NCI-H1930 (cell line): ENCODE data around the gene GALR2.

Experiments used
- DNase-seq, 2 experiments: peaks; one replicate each; lab custom pipeline; 2025; lab: John Stamatoyannopoulos, UW

GALR2 gene

GRCh38 chr17:76094046-76094445, 19.5 kb downstream of the GALR2 start:
- no peak for DNase-seq

DNA sequence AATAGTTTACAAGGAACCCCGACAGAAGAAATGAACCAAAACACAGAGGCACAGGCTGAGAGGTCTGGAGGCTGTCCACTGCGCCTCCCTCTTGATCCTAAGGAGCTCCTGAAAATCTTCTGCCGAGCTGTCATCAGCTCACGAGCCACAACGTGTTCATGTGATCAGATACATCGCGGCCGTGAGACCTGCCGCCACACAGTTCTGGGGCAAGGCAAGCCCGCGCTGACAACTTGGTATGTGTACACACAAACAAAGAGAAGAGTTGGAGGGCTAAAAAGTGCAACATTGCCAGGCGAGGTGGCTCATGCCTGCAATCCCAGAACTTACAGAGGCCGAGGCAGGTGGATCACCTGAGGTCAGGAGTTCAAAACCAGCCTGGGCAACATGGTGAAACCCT, 21.4 kb downstream of the GALR2 start:
- DNase-seq: no peak

DNA sequence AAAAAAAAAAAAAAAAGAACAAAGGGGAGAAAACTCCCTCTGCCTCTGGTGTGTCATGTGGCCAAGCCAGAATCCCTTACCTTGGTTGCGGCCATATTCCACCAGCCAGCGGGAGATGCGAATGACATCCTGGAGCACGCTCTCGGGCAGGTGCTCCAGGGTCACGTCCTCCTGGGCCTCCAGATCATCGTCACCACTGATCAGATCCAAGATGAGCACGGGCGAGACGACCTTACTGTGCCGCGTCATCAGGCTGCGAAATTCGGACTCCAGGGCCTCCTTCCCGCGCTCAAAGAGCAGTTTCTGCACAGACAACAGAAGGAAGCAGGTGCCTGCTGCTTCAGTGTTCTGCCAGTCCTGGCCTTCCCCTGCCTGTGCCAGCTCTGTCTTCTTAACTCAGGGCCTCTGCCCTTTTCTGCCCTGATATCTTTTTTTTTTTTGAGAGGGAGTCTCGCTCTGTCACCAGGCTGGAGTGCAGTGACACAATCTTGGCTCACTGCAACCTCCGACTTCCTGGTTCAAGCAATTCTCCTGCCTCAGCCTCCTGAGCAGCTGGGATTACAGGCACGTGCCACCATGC, 23.2 kb downstream of the GALR2 start:
- DNase-seq: no peak

DNA sequence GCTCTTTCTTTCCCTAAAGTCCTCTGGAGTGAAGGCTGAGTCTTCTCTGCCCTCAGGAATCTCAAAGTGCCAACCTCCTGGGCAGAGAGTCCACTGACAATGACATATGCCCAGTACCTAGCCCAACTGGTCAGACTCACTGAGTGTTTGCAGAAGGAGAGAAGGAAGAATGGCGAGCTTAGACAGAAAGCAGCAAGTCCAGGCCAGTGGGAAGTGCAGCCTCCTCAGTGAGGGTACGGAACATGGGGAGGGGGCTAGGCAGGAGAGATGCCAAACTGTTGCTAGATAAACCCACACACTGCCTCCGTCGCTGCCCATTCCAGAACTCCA, 28.3 kb downstream of the GALR2 start:
- DNase-seq: no peak

GRCh38 chr17:76103274-76104139, 28.9 kb downstream of the GALR2 start, which contains the start of gene EXOC7:
TSS of gene EXOC7 (minus strand) at chr17:76103787. CDS start at chr17:76103692, 95 bp downstream.
- peak; percentile 93 to 98 for DNase-seq

DNA sequence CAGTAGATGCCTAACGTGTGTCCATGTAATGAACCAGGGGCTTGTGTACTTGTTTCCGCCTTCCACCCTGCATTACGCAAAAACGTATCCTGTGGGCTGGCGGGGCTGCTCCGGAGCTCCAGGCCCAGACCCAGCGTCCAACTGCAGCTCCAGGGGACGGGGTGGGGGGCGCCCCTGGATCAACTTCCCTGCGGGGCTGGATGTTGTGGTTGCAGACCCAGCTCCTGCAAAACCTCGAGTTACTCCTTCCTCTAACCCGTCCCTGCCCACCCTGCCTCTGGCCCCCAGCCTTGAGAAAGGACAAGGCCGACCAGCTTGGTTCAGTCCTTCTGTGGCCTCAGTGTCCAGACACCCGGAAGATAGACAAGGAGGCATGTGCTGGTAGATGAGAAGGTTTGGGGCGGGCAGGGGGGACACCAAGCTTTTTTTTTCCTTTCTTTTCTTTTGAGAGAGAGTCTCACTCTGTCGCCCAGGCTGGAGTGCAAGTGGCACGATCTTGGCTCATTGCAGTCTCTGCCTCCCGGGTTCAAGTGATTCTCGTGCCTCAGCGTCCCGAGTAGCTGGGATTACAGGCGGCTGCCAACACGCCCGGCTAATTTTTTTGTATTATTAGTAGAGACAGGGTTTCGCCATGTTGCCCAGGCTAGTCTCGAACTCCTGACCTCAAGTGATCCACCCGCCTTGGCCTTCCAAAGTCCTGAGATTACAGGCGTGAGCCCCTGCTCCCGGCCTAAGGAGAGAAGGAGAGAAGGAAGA, 29.7 kb downstream of the GALR2 start:
- no peak for DNase-seq

- DNase-seq: no peak
These were observed 30.3 kb downstream of the GALR2 start for GRCh38 chr17:76104896-76105231.

- no peak for DNase-seq
These were observed 32.1 kb downstream of the GALR2 start for GRCh38 chr17:76106703-76107102.

DNA sequence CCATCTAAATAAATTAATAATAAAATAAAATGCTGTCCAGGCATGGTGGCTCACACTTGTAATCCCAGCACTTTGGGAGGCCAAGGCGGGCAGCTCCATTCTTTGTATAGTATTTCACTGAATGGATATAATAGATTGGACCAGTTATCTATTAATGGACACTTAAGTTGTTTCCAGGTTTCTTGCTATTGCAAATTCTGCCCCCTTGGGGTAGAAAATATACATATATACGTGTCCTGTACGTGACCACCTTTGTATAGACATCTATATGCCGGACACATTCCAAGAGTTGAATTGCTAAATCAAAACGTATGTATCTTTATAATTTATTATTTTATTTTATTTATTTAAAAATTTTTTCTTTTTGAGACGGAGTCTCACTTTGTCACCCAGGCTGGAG, 32.9 kb downstream of the GALR2 start:
- peak in 1 of 2 experiments; percentile 37 for DNase-seq

DNA sequence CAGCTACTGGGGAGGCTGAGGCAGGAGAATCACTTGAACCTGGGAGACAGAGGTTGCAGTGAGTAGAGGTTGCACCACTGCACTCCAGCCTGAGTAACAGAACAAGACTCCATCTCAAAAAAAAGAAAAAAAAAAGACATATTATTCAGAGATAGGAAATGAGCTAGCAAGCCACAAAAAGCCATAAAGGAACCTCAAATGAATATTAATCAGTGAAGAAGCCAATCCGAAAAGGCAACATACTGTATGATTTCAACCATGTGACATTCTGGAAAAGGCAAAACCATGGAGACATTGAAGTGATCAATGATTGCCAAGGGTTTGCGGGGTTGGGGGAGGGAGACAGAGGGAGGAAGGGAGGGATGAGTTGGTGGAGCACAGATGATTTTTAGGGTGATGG, 37.4 kb downstream of the GALR2 start:
- no peak for DNase-seq

- no peak for DNase-seq
These were observed 40.7 kb downstream of the GALR2 start for GRCh38 chr17:76115138-76115754.

GRCh38 chr17:76119409-76120371, 45.1 kb downstream of the GALR2 start:
- DNase-seq: no peak

DNA sequence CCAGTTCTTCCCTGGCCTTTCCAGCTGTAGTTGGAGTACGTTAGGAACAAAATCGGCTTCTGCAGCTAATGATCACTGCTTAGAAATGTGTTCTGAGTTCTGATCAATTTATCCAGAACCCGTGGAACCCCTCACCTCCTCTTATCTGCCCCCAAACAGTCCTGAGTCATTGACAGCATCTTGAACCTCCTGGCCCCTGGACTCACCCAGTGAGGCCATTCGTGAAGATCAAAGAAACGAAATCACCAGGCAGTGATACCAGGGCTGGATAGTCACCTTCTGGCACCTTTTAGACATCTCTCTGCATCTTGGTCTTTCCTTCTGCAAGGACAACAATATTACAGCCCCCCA, 46.1 kb downstream of the GALR2 start:
- DNase-seq: no peak

- DNase-seq: no peak
These were observed 47.4 kb downstream of the GALR2 start for GRCh38 chr17:76121932-76122430.

DNA sequence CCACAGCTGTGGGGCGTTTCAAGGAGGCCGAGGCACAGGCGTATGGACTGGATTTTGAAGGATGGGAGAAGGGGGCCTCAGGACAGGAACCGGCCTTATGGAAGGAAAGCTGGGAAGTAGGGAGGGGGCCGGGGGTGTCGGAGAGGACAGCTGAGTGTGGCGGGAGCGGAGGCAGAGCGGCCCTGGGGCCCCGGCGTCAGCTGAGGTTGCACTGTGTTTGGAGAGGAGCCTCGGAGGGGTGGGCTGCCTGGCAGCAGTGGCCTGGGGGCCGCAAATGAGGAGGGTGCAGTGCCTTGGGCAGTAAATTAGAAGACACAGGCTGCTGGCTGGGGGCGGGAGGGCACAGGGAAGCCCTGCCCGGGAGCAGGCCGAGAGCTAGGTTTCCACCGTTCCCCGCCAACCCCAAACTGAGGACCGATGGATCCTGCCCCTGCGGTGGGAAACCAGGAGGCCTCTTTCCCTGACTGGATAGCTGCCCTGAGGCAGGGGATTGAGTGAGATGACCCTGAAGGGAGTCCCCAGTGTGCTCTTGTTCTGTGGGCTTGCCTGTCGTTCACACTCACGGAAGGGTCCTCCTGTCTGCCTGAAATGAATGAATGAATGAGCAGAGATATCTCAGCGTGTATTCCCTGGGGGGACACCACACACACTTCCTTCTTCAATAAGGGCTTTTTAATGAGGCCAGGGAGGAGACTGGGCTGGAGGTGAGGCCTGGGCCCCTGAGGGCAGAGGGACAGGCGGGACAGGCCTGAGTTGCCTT, 48.0 kb downstream of the GALR2 start:
- DNase-seq: no peak

GRCh38 chr17:76123191-76123499, 48.6 kb downstream of the GALR2 start:
- DNase-seq: no peak

DNA sequence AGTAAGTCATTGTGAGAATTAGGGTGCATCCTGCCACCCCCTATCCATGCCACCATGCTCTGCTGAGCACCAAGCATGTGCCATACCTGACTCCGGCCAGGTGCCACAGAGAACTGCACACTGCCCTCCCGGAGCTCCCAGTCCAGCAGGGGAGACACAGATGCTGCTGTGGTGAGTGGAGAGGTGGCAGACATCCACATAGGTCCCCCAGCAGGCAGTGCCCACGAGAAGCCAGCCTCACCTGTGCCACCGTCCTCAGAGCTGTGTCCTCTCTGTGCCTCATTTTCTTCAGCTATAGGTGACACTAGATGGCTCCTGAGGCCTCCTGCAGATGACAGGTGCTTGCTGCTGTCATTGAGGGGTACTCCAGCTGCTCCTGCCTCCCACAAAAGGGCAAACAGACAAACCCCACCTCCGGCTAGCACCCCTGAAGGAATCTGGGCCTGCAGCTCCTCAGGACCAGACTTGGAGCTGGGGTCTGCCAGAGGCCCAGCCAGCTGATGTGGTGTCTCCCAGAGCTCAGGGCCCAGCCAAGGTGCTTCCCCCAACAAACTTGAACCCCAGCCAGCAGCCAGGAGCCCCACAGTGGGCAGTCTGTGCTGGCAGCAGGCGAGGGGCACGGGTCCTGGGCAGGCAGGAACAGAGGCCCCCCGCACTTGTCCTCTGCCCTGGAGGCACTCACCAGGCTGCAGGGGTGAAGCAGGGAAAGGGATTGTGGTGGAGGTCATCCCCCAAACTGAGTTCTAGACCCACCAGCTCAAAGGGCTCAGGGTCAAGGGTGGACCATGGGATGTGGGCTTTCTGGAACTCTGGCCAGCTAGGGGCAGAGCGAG, 49.4 kb downstream of the GALR2 start:
- no peak for DNase-seq

DNA sequence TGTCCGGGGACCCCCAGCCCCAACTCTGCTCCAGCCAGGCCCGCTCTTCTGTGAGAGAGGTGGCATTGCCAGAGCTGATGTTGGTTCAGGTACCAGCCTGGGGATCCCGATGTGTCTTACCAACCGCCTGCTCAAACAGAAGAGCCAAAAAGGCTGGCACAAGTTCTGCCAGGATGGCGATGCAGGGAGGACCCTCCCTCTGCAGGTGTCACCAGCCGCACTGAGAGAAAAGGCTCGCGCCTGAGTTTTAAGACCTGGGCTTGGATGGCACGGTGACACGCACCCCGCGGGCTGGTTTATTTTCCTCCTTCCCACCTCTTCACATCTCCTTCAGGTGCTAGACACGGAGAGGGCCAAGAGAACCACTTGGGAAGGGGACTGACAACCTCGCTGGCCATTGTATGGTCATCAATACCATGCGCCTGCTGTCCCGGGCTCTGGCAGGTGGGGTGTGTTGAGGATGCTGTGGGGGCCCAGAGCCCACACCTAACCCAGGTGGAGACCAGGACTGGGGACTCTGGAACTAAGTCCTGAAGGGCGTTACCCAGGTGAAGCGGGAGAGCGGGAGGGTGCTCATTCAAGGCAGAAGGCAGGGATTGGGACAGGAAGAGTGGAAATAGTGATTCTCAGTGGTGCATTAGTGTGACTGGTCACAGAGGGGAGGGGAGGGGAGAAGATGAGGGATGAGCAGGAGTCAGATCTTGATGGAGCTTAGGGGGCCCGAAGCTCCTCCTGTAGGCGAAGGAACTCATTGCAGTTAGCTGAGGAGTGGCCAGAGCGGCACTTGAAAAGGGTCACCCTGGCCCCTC, 50.2 kb downstream of the GALR2 start:
- no peak for DNase-seq

DNA sequence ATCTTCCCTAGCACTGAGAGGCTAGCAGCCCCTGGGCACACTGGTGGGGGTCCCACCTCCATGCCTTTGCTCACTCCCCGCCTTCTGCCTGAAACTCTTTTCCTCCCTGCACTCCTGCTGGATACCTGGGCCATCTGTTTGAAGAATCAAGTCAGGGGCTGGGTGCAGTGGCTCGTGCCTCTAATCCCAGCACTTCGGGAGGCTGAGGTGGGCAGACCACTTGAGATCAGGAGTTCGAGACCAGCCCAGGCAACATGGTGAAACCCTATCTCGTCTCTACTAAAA, 50.8 kb downstream of the GALR2 start:
- DNase-seq: no peak
